Fibroblast of gingiva (primary cell): ENCODE data around the gene POU3F3.

ENCODE experiments used
- DNase-seq: peaks from one replicate; pipeline ENCODE4 v3.0.0-alpha.2; 2011; ENCODE audit warnings: low read depth

The POU3F3 gene

DNA sequence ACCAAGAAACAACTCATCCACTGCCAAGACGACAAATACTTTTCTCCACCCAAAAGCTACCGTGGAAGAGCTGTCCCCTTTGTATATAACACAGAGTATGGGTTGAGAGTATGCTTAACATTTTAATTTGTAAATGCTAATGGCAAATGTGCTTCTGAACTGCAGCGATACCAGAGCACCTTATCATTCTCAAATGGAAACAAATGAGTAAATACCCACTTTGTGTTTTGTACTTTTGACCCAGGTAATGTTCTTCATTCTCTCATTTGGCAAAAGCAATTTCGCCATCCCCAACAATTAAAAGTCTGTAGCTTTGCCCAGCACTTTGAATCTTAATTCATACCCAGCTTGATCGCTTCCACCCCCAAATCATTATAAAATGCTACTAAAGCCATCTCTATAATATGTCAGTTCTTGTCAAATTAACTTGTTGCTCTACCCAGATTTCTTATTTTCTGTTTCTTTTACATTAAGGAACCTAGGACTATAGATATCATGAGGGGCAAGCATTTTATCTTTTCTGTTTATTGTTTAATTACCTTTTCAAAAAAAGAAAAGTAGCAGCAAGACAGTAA is 6.2 kb upstream of the POU3F3 start:
- no peak for DNase-seq

- no peak for DNase-seq
Measured at GRCh38 chr2:104848526-104848925, 5.4 kb upstream of the POU3F3 start.

GRCh38 chr2:104849101-104849500 is 4.8 kb upstream of the POU3F3 start:
- no peak for DNase-seq

- peak; percentile 73 for DNase-seq
Measured at GRCh38 chr2:104849618-104850141, 4.2 kb upstream of the POU3F3 start.

DNA sequence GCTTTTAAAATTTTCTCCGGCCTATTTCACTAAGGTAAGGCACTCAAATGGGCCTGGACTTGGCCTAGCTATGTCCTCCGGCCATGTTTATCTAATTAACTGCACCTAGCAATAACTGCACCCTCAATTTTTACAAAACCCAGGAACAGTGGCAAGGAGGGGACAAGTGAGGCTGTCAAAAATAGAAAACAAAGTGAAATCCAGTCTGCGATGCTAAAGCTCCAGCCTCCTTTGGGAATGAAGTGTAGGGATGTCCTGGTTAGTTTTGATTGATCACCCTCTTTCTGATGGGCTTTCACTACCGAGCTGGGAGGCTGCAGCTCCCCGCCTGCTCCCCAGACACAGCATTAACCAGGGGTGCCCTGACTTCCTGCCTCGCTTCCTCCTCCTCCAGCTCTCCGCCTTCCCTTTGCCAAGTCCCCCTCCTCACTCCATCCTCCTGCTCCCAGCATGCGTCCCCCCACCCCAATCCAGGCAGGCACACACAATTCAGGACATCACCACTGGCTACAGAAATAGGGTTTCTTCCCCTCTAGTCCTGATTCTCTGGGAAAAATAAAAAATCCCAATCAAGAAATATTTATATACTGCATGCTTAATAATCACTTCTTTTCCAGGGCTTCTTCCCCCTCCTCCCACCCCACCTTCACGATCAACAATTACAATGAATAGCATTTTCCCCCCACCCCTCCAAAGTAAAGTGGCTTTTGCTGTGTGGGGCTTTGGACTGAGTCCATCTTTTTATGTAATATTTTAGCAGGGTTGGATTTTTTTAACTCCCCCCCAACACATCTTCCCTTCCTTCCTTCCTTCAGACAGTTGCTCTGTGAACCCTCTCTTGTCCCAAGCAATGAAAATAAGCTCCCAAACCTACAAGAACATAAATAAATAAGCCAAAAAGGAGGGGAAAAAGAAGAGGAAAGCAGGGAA is 3.3 kb upstream of the POU3F3 start:
- no peak for DNase-seq

DNA sequence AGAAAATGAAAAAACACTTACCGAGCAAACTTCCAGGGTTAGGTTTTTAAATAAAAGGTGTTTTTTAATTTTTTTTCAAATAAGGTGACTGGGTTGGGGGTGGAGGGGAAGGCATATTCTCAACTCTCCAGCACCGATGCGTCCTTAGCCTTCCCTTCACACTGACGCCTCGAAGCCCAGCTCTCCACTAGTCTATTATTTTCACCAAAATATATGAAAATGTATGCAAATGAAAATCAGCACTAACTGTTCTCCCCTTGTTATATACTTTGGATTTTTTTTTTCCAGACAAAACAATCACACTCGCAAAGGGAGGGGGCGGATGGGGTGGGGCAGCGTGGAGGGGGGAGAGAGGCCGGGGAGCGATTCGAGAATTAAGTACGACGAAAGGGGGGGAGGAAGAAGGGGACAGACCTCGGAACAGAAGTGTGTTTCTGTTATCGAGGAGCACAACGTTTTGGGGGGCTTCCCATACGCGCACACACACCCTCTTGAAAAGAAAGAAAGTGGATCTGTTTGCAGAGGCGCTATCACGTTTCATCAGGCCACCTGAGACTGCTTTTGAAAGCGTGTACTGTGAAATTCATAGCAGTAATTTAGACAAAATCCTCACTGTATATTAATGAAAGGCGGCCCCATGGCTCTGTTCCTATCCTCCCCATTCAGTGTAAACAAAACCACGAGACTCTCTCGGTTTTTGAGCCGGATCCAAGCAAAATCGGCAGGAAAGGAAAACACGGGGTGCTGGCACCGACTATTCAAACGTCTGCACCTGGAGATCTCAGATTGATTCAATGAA is 2.4 kb upstream of the POU3F3 start:
- no peak for DNase-seq

- no peak for DNase-seq
Measured at GRCh38 chr2:104852090-104852666, 1.7 kb upstream of the POU3F3 start.

GRCh38 chr2:104854498-104855220 is 744 bp downstream of the POU3F3 start:
- DNase-seq: peak; percentile 15

DNA sequence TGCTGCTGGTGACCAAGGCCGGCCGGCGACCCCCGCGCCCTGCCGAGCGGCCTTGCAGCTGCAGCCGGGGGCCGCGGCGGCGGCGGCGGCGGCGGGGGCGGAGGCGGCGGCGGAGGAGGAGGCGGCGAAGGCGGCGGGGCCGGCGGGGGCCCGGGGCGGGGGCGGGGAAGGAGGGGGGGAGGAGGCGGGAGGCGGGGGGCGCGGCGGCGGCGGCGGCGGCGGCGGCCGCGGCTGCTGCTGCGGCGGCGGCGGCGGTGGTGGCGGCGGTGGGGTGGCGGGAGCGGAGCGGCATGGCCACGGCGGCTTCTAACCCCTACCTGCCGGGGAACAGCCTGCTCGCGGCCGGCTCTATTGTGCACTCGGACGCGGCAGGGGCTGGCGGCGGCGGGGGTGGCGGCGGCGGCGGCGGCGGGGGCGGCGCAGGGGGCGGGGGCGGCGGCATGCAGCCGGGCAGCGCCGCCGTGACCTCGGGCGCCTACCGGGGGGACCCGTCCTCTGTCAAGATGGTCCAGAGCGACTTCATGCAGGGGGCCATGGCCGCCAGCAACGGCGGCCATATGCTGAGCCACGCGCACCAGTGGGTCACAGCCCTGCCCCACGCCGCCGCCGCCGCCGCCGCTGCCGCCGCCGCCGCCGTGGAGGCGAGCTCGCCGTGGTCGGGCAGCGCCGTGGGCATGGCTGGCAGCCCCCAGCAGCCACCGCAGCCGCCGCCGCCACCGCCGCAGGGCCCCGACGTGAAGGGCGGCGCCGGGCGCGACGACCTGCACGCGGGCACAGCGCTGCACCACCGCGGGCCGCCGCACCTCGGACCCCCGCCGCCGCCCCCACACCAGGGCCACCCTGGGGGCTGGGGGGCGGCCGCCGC is 1.5 kb downstream of the POU3F3 start:
- DNase-seq: no peak

DNA sequence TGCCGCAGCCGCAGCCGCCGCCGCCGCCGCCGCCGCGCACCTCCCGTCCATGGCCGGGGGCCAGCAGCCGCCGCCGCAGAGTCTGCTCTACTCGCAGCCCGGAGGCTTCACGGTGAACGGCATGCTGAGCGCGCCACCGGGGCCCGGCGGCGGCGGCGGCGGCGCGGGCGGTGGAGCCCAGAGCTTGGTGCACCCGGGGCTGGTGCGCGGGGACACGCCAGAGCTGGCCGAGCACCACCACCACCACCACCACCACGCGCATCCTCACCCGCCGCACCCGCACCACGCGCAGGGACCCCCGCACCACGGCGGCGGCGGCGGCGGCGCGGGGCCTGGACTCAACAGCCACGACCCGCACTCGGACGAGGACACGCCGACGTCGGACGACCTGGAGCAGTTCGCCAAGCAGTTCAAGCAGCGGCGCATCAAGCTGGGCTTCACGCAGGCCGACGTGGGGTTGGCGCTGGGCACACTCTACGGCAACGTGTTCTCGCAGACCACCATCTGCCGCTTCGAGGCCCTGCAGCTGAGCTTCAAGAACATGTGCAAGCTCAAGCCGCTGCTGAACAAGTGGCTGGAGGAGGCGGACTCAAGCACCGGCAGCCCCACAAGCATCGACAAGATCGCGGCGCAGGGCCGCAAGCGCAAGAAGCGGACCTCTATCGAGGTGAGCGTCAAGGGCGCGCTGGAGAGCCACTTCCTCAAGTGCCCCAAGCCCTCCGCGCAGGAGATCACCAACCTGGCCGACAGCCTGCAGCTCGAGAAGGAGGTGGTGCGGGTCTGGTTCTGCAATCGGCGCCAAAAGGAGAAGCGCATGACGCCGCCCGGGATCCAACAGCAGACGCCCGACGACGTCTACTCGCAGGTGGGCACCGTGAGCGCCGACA is 2.4 kb downstream of the POU3F3 start:
- peak; percentile 50 for DNase-seq

DNA sequence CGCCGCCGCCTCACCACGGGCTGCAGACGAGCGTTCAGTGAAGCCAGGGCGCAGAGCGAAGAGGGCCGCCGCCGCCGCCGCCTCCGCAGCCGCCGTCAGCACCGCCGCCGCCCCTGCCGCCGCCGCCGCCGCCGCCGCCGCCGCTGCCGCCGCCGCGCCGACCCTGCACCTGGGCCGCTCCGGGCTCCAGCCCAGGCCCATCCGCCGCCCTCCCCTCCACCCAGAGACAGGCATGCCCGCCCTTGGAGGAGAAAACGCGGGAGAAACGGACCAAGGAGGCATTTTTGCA is 3.0 kb downstream of the POU3F3 start:
- no peak for DNase-seq

DNA sequence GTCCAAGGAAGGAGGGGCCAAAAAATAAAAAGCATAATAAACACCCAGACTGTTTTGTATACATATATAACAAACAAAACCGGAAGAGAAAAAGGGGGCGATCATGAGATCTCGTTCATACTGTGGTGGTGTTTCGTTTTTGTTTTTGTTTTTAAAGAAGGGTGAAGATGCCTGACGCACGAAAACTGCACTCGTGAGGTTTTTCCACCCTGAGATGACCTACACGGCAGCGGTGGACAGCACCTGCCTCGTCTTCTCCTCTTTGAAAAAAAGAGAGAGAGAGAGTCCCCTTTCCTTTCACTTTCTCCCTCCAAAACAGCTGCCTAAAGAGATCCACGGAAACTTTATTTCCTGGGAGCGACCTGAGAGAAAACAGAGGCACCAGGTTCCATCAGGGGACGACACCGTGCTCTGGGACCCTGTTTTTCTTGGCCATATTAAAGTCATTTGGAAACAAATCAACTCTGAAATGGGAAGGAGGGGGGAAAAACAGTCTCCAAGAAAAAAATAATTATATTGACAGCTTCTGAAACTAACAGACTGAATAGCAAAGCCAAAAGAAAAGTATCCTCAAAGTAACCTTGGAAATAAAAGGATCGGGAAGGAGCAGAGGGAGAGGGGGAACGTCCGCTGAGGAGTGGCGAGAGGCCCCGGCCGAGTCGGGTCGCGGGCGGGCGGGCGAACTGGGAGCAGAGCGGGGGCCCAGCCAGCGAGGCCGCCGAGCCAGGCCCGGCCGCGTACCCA is 3.5 kb downstream of the POU3F3 start:
- no peak for DNase-seq

DNA sequence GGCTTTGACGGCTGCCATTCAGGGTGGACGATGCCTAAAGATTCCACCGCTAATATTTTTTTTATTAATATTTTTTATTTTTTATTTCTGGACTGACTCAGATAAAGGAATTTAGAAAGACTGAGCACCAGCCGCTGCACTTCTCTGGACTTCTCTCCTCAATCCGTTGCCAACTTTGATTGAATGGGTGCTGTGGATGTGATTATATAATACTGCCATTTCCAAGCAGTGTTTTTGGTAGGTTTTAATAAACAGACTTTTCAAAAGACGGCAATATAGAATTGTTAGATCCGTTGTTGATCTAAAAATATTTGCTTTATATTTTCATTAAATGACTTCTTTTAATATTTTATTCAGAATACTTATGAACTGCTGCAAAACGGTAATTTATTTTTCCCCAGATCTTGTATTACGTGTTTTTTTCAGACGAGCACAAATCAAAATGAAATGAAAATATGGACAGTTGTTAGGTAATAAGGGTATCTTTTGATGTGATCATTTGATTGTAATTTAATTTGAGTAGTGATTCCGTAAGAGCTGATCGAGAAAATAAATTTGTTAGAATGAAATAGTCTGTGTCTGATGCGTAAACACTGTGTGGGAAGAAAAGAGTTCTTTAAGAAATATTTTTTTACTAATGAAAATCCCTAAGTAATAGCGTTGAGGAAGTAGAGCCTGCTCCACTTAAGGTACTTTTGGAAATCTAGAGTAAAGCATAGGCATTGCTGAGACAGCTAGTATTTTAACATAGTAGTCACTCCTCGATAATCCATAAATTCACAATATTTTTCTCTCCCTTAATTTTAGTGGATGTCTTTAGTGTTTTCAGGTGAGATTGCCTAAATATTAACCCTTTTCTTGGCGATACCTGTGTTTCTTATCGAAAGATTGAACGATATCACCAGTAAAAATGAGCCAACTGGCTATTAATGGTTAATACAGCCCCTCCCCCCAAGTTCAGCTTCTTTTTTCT is 4.4 kb downstream of the POU3F3 start:
- DNase-seq: no peak

DNA sequence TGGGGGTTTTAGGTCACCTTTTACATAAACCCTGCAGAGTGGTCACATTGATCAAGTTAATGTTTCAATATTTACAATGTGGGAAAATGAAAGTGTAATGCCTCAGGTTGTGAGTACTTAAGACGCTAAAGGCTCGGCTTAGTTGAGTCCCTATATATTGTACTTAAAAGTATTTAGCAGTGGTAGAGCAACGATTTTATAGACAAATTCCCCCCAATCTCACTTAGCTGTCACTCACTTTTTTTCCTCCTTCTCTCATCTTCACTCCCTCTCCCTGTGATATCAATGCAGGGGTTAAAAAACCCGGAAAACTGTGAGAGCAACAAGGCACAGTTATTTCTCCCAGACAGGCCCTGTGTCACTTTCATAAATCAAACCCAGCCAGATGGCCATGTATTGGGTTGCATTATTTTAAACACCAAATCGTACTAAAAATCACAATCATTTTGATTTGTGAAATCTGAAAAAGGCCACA is 5.4 kb downstream of the POU3F3 start:
- no peak for DNase-seq

- DNase-seq: no peak
Measured at GRCh38 chr2:104859766-104860450, 6.0 kb downstream of the POU3F3 start.

DNA sequence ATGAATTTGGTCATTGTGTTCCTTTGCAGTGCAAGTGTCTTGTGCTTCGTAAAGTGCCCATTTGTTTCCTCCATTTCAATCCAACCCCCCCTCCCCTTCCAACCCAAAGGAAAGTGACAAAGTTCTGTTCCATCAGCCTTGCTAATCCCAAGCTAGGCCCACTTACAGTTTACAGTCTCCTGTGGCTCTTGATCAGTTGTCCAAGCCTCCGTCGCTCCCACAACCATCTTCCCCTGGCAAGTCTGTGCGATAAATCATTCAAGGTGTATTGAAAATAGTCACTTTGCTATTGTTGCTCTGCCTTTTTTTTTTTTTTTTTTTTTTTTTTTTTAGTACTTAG is 6.5 kb downstream of the POU3F3 start:
- no peak for DNase-seq
